SK-N-SH treated with all-trans-retinoic acid at 6 μM for 48 hours (cell line): Measurements from ENCODE around the gene TRAPPC2B.
A peak's percentile ranks its signal among the peaks of the same experiment; 100 is the strongest.

Experiments
- ATAC-seq: fragments of 200-7000 bp; cut with Tn5 transposase; 3 replicates; pipeline ENCODE4 v1.9.1; 2020; ENCODE audit warnings: mild to moderate bottlenecking, moderate library complexity
- ARNTL ChIP-seq: fragments of 450-650 bp; formaldehyde crosslinking; IDR thresholded peaks from 2 replicates; pipeline ENCODE4 v1.5.0; 2020; ENCODE audit warnings: low read depth, mild to moderate bottlenecking, moderate library complexity, borderline replicate concordance
- BACH2 ChIP-seq: fragments of 250-450 bp; sonication (Bioruptor Pico); IDR thresholded peaks from 2 replicates; pipeline ENCODE4 v1.9.0; 2021; ENCODE audit warnings: mild to moderate bottlenecking, borderline replicate concordance
- CSDC2 ChIP-seq: fragments of 250-450 bp; sonication (Bioruptor Pico); IDR thresholded peaks from 2 replicates; pipeline ENCODE4 v1.5.0; 2020; ENCODE audit warnings: mild to moderate bottlenecking, moderate library complexity
- GLIS3 ChIP-seq: fragments of 250-450 bp; sonication (Bioruptor Pico); IDR thresholded peaks from 2 replicates; pipeline ENCODE4 v1.5.0; 2020; ENCODE audit warnings: mild to moderate bottlenecking, moderate library complexity
- ISL1 ChIP-seq: fragments of 250-450 bp; sonication (Bioruptor Pico); IDR thresholded peaks from 2 replicates; pipeline ENCODE4 v2.1.2; 2022; ENCODE audit warnings: mild to moderate bottlenecking, moderate library complexity
- RARB ChIP-seq: fragments of 250-450 bp; sonication (Bioruptor Pico); IDR thresholded peaks from 2 replicates; pipeline ENCODE4 v1.8.0; 2021; ENCODE audit warnings: mild to moderate bottlenecking, moderate library complexity
- SNAI2 ChIP-seq: fragments of 250-450 bp; sonication (Bioruptor Pico); IDR thresholded peaks from 2 replicates; pipeline ENCODE4 v1.5.0; 2020; ENCODE audit warnings: mild to moderate bottlenecking, moderate library complexity
- TCF4 ChIP-seq: fragments of 250-450 bp; sonication (Bioruptor Pico); IDR thresholded peaks from 2 replicates; pipeline ENCODE4 v1.8.0; 2021; ENCODE audit warnings: mild to moderate bottlenecking, moderate library complexity, borderline replicate concordance
- TOX ChIP-seq: fragments of 250-450 bp; sonication (Bioruptor Pico); IDR thresholded peaks from 2 replicates; pipeline ENCODE4 v1.8.0; 2021; ENCODE audit warnings: mild to moderate bottlenecking, moderate library complexity, borderline replicate concordance
- TSHZ2 ChIP-seq: fragments of 250-450 bp; sonication (Bioruptor Pico); IDR thresholded peaks from 2 replicates; pipeline ENCODE4 v1.5.0; 2020; ENCODE audit warnings: mild to moderate bottlenecking, moderate library complexity
- ZC3H10 ChIP-seq: fragments of 250-450 bp; sonication (Bioruptor Pico); IDR thresholded peaks from 2 replicates; pipeline ENCODE4 v1.5.1; 2021; ENCODE audit warnings: mild to moderate bottlenecking, moderate library complexity
- ZFP3 ChIP-seq: fragments of 250-450 bp; sonication (Bioruptor Pico); IDR thresholded peaks from 2 replicates; pipeline ENCODE4 v1.5.0; 2020; ENCODE audit warnings: mild to moderate bottlenecking, moderate library complexity
- ZNF70 ChIP-seq: fragments of 450-650 bp; formaldehyde crosslinking; IDR thresholded peaks from 2 replicates; pipeline ENCODE4 v1.5.0; 2020; ENCODE audit warnings: mild to moderate bottlenecking, moderate library complexity
- ZNF8 ChIP-seq: fragments of 450-650 bp; formaldehyde crosslinking; IDR thresholded peaks from 2 replicates; pipeline ENCODE4 v1.5.0; 2020; ENCODE audit warnings: mild to moderate bottlenecking, moderate library complexity
- TF ChIP-seq, protein P1 (sequence below): fragments of 250-450 bp; sonication (Bioruptor Pico); IDR thresholded peaks from 2 replicates; pipeline ENCODE4 v1.8.0; 2021; ENCODE audit warnings: low read depth, mild to moderate bottlenecking, moderate library complexity, borderline replicate concordance
- TF ChIP-seq, protein P2 (sequence below): fragments of 250-450 bp; sonication (Bioruptor Pico); IDR thresholded peaks from 2 replicates; pipeline ENCODE4 v1.5.1; 2020; ENCODE audit warnings: low read depth, mild to moderate bottlenecking, moderate library complexity
- TF ChIP-seq, protein P3 (sequence below): fragments of 250-450 bp; sonication (Bioruptor Pico); IDR thresholded peaks from 2 replicates; pipeline ENCODE4 v1.8.0; 2020; ENCODE audit warnings: mild to moderate bottlenecking, moderate library complexity, borderline replicate concordance
- TF ChIP-seq, protein P4 (sequence below): fragments of 250-450 bp; sonication (Bioruptor Pico); IDR thresholded peaks from 2 replicates; pipeline ENCODE4 v1.5.1; 2021; ENCODE audit warnings: mild to moderate bottlenecking, moderate library complexity

TRAPPC2B gene

DNA sequence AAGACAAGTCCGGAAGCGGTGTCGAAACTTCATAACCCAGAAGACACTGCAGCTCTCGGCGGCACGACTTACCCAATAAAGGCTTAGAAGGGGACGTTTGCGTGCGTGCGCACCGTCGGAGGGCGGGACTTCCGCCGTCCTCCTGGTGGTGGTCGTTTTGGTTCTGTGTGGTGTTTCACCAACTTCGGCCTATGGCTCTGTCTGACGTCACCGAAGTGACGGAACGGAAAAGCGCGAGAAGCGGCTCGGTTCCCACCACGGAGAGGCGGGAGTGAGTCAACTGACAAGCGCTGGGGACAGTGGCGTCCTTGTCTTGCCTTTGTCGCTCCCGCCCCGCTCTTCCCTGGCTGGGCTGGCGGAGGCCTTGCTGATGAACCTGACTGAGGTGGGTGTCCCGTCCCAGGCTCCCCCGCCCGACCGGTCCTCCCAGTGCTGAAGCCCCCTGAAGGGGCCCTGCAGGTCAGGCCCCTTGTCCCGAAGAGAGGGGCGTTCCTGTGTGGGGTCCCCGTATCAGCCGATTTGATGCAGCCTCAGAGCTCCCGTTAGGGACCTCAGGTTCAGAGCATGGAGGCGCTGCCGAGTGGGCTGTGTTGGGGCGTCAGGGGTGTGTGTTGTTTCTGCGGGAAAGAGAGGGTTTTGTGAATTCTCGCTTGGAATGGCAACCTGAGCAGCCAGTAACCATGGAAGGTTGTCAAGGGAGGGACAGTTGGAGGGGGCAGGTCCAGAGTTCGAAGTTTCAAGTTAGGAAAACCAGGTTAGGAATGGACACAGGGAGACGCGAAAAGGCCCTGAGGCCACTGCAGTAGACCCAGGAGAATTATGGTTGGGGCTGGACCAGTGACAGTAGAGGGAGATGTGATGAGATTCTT is 26.6 kb downstream of the TRAPPC2B start, which contains the start of gene ZNF548:
Gene ZNF548, plus strand, starts transcription at position 125 of the 869 bp plus-strand sequence. Its CDS starts 246 bp downstream, at position 371.
- TF ChIP-seq TCF4 (CRISPR knock-in tag) (no peak), RARB (CRISPR knock-in tag) (no peak), CSDC2 (CRISPR knock-in tag) (no peak), BACH2 (CRISPR knock-in tag) (no peak), GLIS3 (no peak), ZNF8 (CRISPR knock-in tag) (no peak), ZC3H10 (no peak), TOX (CRISPR knock-in tag) (no peak), ARNTL (CRISPR knock-in tag) (no peak), SNAI2 (no peak)
- TF ChIP-seq, protein P1, sequence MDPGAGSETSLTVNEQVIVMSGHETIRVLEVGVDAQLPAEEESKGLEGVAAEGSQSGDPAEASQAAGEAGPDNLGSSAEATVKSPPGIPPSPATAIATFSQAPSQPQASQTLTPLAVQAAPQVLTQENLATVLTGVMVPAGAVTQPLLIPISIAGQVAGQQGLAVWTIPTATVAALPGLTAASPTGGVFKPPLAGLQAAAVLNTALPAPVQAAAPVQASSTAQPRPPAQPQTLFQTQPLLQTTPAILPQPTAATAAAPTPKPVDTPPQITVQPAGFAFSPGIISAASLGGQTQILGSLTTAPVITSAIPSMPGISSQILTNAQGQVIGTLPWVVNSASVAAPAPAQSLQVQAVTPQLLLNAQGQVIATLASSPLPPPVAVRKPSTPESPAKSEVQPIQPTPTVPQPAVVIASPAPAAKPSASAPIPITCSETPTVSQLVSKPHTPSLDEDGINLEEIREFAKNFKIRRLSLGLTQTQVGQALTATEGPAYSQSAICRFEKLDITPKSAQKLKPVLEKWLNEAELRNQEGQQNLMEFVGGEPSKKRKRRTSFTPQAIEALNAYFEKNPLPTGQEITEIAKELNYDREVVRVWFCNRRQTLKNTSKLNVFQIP (CRISPR knock-in tag), result no peak
- TF ChIP-seq, protein P2, sequence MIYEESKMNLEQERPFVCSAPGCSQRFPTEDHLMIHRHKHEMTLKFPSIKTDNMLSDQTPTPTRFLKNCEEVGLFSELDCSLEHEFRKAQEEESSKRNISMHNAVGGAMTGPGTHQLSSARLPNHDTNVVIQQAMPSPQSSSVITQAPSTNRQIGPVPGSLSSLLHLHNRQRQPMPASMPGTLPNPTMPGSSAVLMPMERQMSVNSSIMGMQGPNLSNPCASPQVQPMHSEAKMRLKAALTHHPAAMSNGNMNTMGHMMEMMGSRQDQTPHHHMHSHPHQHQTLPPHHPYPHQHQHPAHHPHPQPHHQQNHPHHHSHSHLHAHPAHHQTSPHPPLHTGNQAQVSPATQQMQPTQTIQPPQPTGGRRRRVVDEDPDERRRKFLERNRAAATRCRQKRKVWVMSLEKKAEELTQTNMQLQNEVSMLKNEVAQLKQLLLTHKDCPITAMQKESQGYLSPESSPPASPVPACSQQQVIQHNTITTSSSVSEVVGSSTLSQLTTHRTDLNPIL (CRISPR knock-in tag), result no peak
- TF ChIP-seq, protein P3, sequence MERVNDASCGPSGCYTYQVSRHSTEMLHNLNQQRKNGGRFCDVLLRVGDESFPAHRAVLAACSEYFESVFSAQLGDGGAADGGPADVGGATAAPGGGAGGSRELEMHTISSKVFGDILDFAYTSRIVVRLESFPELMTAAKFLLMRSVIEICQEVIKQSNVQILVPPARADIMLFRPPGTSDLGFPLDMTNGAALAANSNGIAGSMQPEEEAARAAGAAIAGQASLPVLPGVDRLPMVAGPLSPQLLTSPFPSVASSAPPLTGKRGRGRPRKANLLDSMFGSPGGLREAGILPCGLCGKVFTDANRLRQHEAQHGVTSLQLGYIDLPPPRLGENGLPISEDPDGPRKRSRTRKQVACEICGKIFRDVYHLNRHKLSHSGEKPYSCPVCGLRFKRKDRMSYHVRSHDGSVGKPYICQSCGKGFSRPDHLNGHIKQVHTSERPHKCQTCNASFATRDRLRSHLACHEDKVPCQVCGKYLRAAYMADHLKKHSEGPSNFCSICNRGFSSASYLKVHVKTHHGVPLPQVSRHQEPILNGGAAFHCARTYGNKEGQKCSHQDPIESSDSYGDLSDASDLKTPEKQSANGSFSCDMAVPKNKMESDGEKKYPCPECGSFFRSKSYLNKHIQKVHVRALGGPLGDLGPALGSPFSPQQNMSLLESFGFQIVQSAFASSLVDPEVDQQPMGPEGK, result no peak
- peak; percentile 100 for ATAC-seq

DNA sequence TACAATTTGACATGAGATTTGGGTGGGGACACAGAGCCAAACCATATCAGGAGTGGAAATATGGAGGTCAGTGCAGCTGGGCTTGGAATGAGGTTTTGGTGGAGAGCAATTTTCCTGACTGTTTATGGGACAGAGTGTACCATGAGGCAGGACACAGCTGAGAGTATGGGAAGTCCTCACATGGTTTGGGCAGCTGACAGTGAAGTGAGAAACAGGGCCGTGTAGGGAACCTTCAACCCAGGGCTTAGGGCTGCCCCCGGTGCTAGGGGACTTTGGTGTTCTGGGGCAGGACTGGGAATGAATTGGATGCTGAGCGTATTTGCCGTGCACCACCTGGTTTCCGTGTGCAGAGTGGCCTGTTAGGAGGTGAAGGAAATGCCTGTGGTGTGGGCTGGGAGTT is 32.4 kb downstream of the TRAPPC2B start:
- TF ChIP-seq ISL1 (CRISPR knock-in tag), result no peak
- no peak for TF ChIP-seq SNAI2
- no peak for TF ChIP-seq ZNF8 (CRISPR knock-in tag)
- no peak for TF ChIP-seq ARNTL (CRISPR knock-in tag)
- no peak for TF ChIP-seq TSHZ2 (CRISPR knock-in tag)
- TF ChIP-seq GLIS3, result no peak
- TF ChIP-seq TCF4 (CRISPR knock-in tag), result no peak
- TF ChIP-seq ZC3H10, result no peak
- ATAC-seq, result no peak

DNA sequence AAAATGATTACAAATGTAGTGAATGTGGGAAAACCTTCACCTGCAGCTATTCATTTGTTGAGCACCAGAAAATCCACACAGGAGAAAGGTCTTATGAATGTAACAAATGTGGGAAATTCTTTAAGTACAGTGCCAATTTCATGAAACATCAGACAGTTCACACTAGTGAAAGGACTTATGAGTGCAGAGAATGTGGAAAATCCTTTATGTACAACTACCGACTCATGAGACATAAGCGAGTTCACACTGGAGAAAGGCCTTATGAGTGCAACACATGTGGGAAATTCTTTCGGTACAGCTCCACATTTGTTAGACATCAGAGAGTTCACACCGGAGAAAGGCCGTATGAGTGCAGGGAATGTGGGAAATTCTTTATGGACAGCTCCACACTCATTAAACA is 35.5 kb downstream of the TRAPPC2B start:
- ATAC-seq, result no peak
- TF ChIP-seq ZNF70 (CRISPR knock-in tag), result no peak
- TF ChIP-seq, protein P1 (CRISPR knock-in tag), result no peak
- TF ChIP-seq GLIS3, result no peak
- TF ChIP-seq ZFP3 (CRISPR knock-in tag), result no peak
- no peak for TF ChIP-seq TOX (CRISPR knock-in tag)
- TF ChIP-seq, protein P3, result no peak
- TF ChIP-seq, protein P4, sequence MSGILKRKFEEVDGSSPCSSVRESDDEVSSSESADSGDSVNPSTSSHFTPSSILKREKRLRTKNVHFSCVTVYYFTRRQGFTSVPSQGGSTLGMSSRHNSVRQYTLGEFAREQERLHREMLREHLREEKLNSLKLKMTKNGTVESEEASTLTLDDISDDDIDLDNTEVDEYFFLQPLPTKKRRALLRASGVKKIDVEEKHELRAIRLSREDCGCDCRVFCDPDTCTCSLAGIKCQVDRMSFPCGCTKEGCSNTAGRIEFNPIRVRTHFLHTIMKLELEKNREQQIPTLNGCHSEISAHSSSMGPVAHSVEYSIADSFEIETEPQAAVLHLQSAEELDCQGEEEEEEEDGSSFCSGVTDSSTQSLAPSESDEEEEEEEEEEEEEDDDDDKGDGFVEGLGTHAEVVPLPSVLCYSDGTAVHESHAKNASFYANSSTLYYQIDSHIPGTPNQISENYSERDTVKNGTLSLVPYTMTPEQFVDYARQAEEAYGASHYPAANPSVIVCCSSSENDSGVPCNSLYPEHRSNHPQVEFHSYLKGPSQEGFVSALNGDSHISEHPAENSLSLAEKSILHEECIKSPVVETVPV (CRISPR knock-in tag), result no peak
- TF ChIP-seq CSDC2 (CRISPR knock-in tag), result no peak
- no peak for TF ChIP-seq ZC3H10
- TF ChIP-seq ZNF8 (CRISPR knock-in tag), result no peak
- TF ChIP-seq TSHZ2 (CRISPR knock-in tag), result no peak
